ENCODE measurements around the gene GDPD5. TPM values are rescaled to one million over a fixed set of nuclear protein-coding genes. Genes with fewer than 3 reads are reported as not detected.

GDPD5 gene
- total and polyA plus RNA-seq, 11 donors = 2.0 to 12.5 (median 4.9) TPM

- intact Hi-C loops (cut with DNase I) = no loop called here
- Histone ChIP-seq H3K36me3 (peaks cover 6 to 80% (median 76%) of the 10 kb centered on the region in 9 donors), H3K4me1 (peaks cover 3 to 66% (median 39%) of the 10 kb centered on the region in 12 donors), H3K4me3 (no peak overlapping the region), H3K27ac (peak overlapping the region in 1 of 12 donors; percentile 40), H3K27me3 (no peaks in the 10 kb centered on the region), H3K9me3 (no peaks in the 10 kb centered on the region)
- 92 to 96% (median 94%) methylated on average over 10 to 14 of the region's 14 CpGs for WGBS, 4 donors
- ATAC-seq = no peak
- DNase-seq = no peak
- TF ChIP-seq CTCF (IDR thresholded peaks at IDR 0.05) (no peak), POLR2A (IDR thresholded peaks at IDR 0.05) (no peak)
Measured at GRCh38 chr11:75571625-75572024, 45.9 kb upstream of the GDPD5 start.

- Histone ChIP-seq H3K36me3 (peaks cover 6 to 90% (median 83%) of the 10 kb centered on the region in 9 donors), H3K27me3 (no peaks in the 10 kb centered on the region), H3K27ac (peak overlapping the region in 2 of 12 donors; percentile 6 to 38), H3K4me1 (peaks cover 3 to 71% (median 44%) of the 10 kb centered on the region in 12 donors), H3K4me3 (no peak overlapping the region), H3K9me3 (no peaks in the 10 kb centered on the region)
- DNase-seq = no peak
- no peak for ATAC-seq
- 48 to 59% (median 53%) methylated on average over 9 of the region's 9 CpGs for WGBS, 4 donors
- intact Hi-C loops (cut with DNase I) = no loop called here
- TF ChIP-seq POLR2A (IDR thresholded peaks at IDR 0.05) = no peak
- TF ChIP-seq CTCF (IDR thresholded peaks at IDR 0.05) = no peak
Measured at GRCh38 chr11:75570559-75571139, 44.9 kb upstream of the GDPD5 start.

DNA sequence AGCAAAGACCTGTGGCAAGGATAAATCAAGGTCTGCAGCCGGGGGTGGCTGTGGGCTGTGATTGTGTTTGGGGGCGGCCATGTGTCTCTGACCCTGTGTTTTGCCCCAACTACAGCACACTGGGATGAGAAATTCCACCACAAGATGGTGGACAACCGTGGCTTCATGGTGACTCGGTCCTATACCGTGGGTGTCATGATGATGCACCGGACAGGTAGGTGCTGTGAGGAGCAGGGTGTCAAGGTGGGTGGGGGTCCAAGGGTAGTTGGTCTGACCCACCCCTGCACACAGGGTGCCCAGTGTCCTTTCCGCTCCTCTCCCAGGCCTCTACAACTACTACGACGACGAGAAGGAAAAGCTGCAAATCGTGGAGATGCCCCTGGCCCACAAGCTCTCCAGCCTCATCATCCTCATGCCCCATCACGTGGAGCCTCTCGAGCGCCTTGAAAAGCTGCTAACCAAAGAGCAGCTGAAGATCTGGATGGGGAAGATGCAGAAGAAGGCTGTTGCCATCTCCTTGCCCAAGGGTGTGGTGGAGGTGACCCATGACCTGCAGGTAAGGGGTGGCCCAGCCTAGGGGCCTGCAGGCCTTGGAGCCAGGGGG is 43.0 kb upstream of the GDPD5 start:
- Histone ChIP-seq H3K27ac (peak overlapping the region in 2 of 12 donors; percentile 5 to 100), H3K27me3 (no peaks in the 10 kb centered on the region), H3K4me1 (peaks cover 9 to 90% (median 63%) of the 10 kb centered on the region in 12 donors), H3K36me3 (peaks cover 6 to 91% (median 80%) of the 10 kb centered on the region in 9 donors), H3K9me3 (no peaks in the 10 kb centered on the region), H3K4me3 (no peak overlapping the region)
- intact Hi-C loops (cut with DNase I) = no loop called here
- peak in 2 of 5 donors; percentile 19 to 31 for DNase-seq
- no peak for ATAC-seq
- TF ChIP-seq POLR2A (IDR thresholded peaks at IDR 0.05) = no peak
- TF ChIP-seq CTCF (IDR thresholded peaks at IDR 0.05) = no peak
- WGBS, 4 donors = 79 to 87% (median 82%) methylated on average over 13 to 14 of the region's 14 CpGs

DNA sequence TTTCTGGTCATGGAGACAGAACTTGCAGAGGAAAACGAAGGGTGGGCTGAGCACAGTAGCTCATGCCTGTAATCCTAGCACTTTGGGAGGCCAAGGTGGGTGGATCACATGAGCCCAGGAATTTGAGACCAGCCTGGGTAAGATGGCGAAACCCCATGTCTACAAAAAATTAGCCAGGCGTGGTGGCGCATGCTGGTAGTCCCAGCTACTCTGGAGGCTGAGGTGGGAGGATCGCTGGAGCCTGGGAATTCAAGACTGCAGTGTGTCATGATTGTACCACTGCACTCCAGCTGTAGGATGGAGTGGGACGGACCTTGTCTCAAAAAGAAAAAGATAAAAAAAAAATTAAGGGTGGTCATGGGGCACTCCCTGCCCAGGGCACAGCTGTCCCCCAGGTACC is 42.2 kb upstream of the GDPD5 start:
- Histone ChIP-seq H3K4me3 (no peak overlapping the region), H3K9me3 (no peaks in the 10 kb centered on the region), H3K36me3 (peaks cover 6 to 83% (median 74%) of the 10 kb centered on the region in 9 donors), H3K4me1 (peaks cover 9 to 93% (median 65%) of the 10 kb centered on the region in 12 donors), H3K27ac (peak overlapping the region in 3 of 12 donors; percentile 5 to 100 (median 24)), H3K27me3 (no peaks in the 10 kb centered on the region)
- TF ChIP-seq CTCF (IDR thresholded peaks at IDR 0.05) (no peak), POLR2A (IDR thresholded peaks at IDR 0.05) (no peak)
- DNase-seq = peak in 1 of 5 donors; percentile 8
- no peak for ATAC-seq
- intact Hi-C loops (cut with DNase I) = no loop called here
- 83 to 90% (median 87%) methylated on average over 6 of the region's 6 CpGs for WGBS, 4 donors
